GM21515 (cell line): ENCODE data around the gene LDLRAD3.

Experiments
- ATAC-seq: cut with Tn5 transposase; IDR thresholded peaks from one replicate; pipeline ENCODE4 v1.9.1; 2021; ENCODE audit not compliant: unreplicated experiment

The LDLRAD3 gene

GRCh38 chr11:35927104-35927503, 16.8 kb upstream of the LDLRAD3 start:
- ATAC-seq = no peak

DNA sequence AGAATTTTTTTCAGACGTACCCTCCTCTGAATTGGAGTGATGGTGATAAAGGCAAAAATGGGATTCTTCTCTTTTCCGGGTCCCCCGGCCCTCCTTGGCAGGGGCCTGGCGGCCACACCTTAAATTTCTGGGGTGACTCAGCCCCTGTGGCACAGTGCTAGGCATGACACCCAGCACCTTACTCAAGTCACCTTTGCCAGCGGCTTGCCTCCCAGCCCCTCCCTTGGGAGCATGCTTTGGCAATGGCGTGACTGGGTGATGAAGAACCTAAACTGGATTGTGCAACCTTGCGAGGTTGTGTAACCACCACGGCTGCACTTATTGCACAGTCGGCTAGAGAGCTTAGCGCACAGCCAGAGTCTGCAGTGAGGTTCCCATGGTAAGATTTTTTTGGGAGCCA, 16.2 kb upstream of the LDLRAD3 start:
- no peak for ATAC-seq

GRCh38 chr11:35928688-35929395, 15.0 kb upstream of the LDLRAD3 start:
- no peak for ATAC-seq

DNA sequence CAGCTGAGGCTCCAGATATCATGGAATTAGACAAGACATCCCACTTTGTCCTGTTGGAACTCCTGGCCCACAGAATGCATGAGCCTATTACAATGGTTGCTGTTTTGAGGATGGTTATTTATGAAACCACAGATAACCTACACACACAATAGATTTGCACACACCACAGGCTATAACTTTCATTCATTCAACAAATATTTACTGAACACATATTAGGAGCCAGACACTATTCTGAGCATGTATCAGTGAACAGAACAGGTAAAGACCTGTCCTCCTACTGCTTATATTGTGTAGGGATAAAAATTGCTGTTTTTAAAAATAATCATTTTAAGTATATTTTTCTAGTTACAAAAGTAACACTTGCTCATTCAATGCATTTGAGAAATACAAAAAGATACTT, 13.4 kb upstream of the LDLRAD3 start:
- ATAC-seq = no peak

GRCh38 chr11:35932121-35932520, 11.7 kb upstream of the LDLRAD3 start:
- no peak for ATAC-seq

DNA sequence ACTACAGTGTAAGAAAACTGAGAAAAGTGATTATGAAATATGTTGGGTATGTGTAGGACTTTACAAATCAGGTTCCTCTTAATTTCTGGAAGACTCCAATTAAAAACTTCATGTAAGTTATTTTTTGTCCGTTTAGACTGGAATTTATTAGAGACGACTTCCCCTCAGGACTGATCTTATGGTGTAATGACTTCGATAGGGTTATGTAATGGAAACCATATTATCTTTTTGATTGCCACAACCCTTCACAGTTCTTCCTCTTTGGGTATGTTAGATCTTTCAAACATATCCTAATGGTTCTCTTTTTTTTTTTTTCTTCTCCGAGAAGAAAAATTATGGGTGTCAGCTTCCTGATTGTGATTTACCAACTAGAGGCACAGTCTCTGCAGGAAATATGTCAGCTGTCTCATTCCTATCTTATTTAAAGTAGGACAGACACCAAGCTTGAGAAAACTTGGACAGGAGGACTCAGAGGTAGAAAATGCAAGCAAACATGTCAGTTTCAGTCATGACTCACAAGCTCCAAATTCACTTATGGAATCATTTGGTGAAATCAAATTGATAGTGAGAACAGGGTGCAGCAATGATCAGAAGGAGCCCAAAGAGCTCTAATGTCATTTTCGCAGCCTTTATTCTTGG, 11.1 kb upstream of the LDLRAD3 start:
- no peak for ATAC-seq

DNA sequence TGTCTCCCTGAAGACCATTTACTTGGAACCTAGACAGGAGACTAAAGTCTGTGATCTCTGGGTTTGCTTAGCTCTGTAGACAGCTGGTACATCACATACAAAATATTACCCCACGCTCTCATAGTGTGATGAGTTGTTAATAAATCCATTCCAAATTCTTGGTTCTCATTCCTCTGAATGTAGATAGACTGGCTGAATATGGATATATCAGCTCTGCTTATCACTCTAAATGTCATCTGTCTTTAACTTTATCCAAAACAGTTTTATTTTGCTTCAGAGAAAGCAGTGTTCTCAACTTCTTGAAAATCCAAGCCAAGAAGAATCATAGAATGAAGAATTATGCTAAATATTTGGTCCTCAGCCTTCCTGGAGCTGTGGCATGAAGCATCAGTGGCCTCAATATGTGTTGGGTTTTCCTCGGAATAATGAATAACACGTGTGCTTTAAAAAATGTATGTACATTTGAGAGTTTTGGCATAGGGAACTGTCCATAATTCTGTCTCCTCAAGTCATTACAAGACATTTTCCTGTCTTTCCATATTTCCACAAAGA, 10.5 kb upstream of the LDLRAD3 start:
- ATAC-seq = no peak

- ATAC-seq = no peak
Observed at GRCh38 chr11:35934271-35934670, 9.6 kb upstream of the LDLRAD3 start.

GRCh38 chr11:35934981-35935380, 8.9 kb upstream of the LDLRAD3 start:
- no peak for ATAC-seq

- ATAC-seq = no peak
Observed at GRCh38 chr11:35935390-35935789, 8.5 kb upstream of the LDLRAD3 start.

GRCh38 chr11:35937111-35937510, 6.8 kb upstream of the LDLRAD3 start:
- ATAC-seq = no peak

DNA sequence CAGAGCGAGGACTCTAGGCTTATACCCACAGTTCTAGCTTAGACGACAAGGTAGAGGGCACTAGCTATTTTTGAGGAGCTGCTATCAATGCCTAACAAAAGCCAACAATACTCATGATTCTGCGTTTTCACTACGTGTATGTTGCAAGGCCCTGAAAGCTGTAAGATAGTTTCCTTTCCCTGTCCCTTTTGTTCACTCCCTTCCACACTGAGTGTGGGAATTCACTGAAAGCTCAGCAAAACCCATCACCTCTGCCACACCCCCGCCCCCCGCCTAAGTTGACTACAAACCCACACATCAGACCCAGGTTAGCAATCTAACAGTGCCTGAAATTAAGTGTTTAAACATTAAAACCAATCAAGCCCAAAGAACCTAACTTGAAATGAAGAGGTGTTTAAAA, 6.2 kb upstream of the LDLRAD3 start:
- no peak for ATAC-seq

- no peak for ATAC-seq
Observed at GRCh38 chr11:35938231-35938630, 5.6 kb upstream of the LDLRAD3 start.

DNA sequence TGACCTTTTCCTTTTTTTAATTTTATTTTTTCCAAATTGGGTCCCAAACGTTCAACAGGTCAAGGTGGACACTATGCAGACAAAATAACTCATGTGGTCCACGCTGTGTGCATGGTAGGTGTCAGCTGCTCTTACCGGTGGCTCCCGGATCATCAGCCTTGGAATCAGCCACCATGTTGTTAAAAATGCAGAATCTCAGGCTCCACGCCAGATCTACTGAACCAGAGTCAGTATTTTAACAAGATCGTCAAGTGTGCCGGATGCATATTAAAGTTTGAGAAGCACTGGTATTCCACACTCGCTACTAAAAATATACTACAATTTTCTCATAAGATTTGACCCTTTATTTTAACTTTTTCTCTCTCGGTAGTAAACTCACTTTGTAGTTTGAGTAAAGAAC, 553 bp upstream of the LDLRAD3 start:
- no peak for ATAC-seq

- ATAC-seq = no peak
Observed at GRCh38 chr11:35944503-35945136, 758 bp downstream of the LDLRAD3 start.

- no peak for ATAC-seq
Observed at GRCh38 chr11:35945137-35945518, 1.3 kb downstream of the LDLRAD3 start.

GRCh38 chr11:35946766-35947165, 2.9 kb downstream of the LDLRAD3 start:
- ATAC-seq = no peak

DNA sequence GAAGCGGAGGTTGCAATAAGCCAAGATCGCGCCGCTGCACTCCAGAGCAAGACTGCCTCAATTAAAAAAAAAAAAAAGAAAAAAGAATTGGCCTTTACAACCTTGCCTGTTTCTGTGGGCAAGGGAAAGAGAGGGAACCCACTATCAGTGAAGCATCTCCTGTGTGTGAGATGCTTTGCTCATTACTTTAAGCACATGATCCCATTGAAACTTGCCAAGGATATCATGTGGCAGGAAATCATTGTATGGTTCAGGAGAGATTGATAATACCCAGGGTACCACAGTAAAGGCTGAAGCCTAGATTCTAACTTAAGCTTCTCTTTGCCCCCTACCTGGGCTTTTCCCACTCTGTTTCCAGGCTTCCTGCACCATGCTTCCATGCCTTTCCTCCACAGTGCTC, 3.6 kb downstream of the LDLRAD3 start:
- ATAC-seq = no peak

DNA sequence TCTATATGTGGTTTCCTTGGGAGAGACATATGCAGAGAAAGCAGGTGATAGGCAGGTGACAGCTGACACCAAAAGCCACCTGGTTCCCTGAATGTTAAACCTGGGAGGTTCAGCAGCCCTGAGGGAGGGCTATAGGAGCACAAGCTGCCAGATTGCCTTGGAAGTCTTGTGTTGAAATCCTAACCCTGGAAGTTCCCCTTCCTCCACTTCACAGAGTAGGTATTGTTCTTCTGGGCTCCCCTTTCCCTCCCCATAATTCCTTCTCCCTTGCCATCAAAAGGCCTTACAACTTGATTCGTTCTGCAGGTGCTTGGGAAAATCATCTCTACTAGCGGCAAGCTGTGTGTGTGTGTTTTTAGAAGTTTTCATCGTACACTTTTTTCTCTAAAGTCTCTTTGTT, 5.4 kb downstream of the LDLRAD3 start:
- ATAC-seq = no peak

- no peak for ATAC-seq
Observed at GRCh38 chr11:35950082-35950481, 6.2 kb downstream of the LDLRAD3 start.

DNA sequence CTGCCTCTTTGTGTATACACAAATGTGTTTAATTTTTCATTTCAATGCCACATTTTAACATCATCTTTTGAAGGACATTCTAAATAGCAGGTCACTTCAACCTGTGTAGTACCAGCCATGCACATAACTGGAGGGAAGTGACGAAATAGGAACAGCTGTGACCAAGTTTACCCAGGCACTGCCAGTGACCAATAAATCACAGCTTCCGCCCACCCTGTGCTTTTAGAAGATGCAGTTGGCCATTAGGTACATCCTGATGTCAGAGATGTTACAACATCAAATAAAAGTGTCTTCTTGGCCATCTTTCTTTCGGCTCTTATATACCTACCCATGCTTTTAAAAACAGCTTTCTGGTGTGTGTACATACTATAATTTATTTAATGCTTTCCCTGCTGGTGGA, 7.8 kb downstream of the LDLRAD3 start:
- ATAC-seq = no peak

- ATAC-seq = no peak
Observed at GRCh38 chr11:35953081-35953760, 9.4 kb downstream of the LDLRAD3 start.
